Measurements from ENCODE around the gene CRYL1. TPM values are rescaled to one million over a fixed set of nuclear protein-coding genes. Genes with fewer than 3 reads are reported as not detected.

CRYL1 gene
- total and polyA plus RNA-seq, 2 of the 4 experiments (the other 2 are of a cell fraction): 11.7 to 16.4 TPM

DNA sequence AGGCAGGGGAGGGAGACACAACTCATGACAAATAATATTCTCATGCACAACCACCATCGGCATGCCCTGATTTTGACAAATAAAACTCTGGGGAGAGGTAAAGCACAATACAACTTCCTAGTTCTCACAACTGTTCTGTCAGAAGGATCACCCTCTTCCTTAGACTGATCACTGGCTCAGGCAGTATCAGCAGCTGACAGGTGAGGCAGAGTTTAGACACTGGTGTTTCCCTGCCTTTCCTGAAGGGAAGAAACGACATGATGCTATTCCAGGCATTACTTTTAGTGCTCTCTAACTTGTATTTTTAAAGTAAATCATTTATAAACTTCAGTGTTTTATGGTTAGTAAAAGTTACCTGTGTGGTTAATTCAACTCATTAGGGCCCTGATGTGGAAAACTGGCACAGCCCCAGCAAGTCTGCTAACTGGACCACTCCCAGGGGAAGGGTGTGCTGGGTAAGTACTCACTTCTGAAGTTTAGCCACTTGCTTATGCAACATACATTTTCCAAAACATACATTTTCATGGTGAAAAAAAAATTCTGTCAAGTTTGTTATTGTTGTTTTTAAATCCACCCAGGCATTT lies 82.8 kb downstream of the CRYL1 start:
- H3K27ac ChIP-seq (ENCODE audit: insufficient read depth, low read length): no peak overlapping the region
- no peak overlapping the region for H3K18ac ChIP-seq (ENCODE audit: low read depth, low read length)
- no peak overlapping the region for H3K4me2 ChIP-seq (ENCODE audit: low read depth, low read length)
- H2AK5ac ChIP-seq (ENCODE audit: low read depth, low read length): no peak overlapping the region
- CTCF ChIA-PET: no interaction called here
- in situ Hi-C loops (cut with MboI; ENCODE audit: low sequenced_read_pairs) (no loop called here), intact Hi-C loops (cut with micrococcal nuclease) (no loop called here), dilution Hi-C loops (cut with HindIII; ENCODE audit: low sequenced_read_pairs, unreplicated experiment) (no loop called here)
- no peak overlapping the region for H2AFZ ChIP-seq (replicated peaks; ENCODE audit: low read length, poor library complexity)
- H3K36me3 ChIP-seq (ENCODE audit: control insufficient read depth, insufficient read depth, low read length): no peaks in the 10 kb centered on the region
- no CpG with 5 or more reads among the region's 2 CpGs for WGBS, 2 experiments (ENCODE audit: extremely low coverage in 2 of 2, insufficient read length in 1 of 2)
- no peak for ATAC-seq (ENCODE audit: low read depth)
- no peak overlapping the region for H2BK20ac ChIP-seq (ENCODE audit: low read depth, low read length)
- no peak overlapping the region for H3K14ac ChIP-seq (replicated peaks; ENCODE audit: low read depth, low read length)
- no peak overlapping the region for H2BK5ac ChIP-seq (ENCODE audit: low read depth, low read length, poor library complexity, severe bottlenecking)
- POLR2A ChIA-PET (ENCODE audit: unreplicated experiment): interaction anchor here (0.6 kb wide), 1 partner anchor 18 kb away, joined by 3 read pairs; no protein-coding TSS in a partner anchor
- H3K9ac ChIP-seq (ENCODE audit: low read depth, low read length): no peak overlapping the region
- no peak overlapping the region for H3K4me3 ChIP-seq (ENCODE audit: insufficient read depth, low read depth, low read length)
- no peaks in the 10 kb centered on the region for H3K79me1 ChIP-seq (ENCODE audit: low read depth in 1 of 2, low read length in 2 of 2)
- H4K5ac ChIP-seq (ENCODE audit: low read depth, low read length): no peak overlapping the region
- H3K27me3 ChIP-seq (ENCODE audit: control insufficient read depth, insufficient read depth, low read length): no peaks in the 10 kb centered on the region
- no peaks in the 10 kb centered on the region; the same call in 1 of the 2 replicates for H3K9me1 ChIP-seq (ENCODE audit: insufficient read depth, low read length)
- 0 out of 2 replicates have a peak, but pooled peaks cover 2% of the 10 kb centered on the region for H3K9me3 ChIP-seq (ENCODE audit: control insufficient read depth, insufficient read depth, low read length)
- H2BK120ac ChIP-seq (ENCODE audit: low read depth, low read length): no peak overlapping the region
- H3K23ac ChIP-seq (ENCODE audit: low read depth, low read length): no peak overlapping the region
- no peak overlapping the region for H3K56ac ChIP-seq (ENCODE audit: extremely low read depth, insufficient read depth, low read length)
- DNase-seq: no peak
- H3K4me1 ChIP-seq (ENCODE audit: control insufficient read depth, insufficient read depth, low read length): no peaks in the 10 kb centered on the region
- no TSS peak for BruUV-seq (replicated peaks)
- no peak overlapping the region for H4K8ac ChIP-seq (ENCODE audit: low read depth in 2 of 2, low read length in 2 of 2)
- no peak overlapping the region for H2BK15ac ChIP-seq (ENCODE audit: low read depth, low read length)
- H4K91ac ChIP-seq (ENCODE audit: insufficient read depth, low read depth, low read length): no peak overlapping the region
- no peak overlapping the region for H2AK9ac ChIP-seq (replicated peaks; ENCODE audit: low read depth, low read length, poor library complexity)
- no peaks in the 10 kb centered on the region for H4K20me1 ChIP-seq (ENCODE audit: insufficient read depth, low read length)
- H3K4ac ChIP-seq (ENCODE audit: low read depth, low read length): no peak overlapping the region
- TF ChIP-seq MXI1 (IDR thresholded peaks at IDR 0.05; ENCODE audit: borderline replicate concordance, low read depth, low read length) (no peak), RCOR1 (IDR thresholded peaks at IDR 0.05; ENCODE audit: insufficient replicate concordance, low read length) (no peak)
